A549 (cell line): Measurements from ENCODE around the gene ATXN7L1.

Experiments used
- CBX8 ChIP-seq: fragments of 200-600 bp; sonication (generic); IDR thresholded peaks from 2 replicates; pipeline ENCODE4 v1.6.1; 2016
- CHD4 ChIP-seq: fragments of 200-600 bp; sonication (generic); IDR thresholded peaks from 2 replicates; pipeline ENCODE4 v1.6.1; 2016; ENCODE audit warnings: antibody characterized with exemption, mild to moderate bottlenecking, borderline replicate concordance
- CTCF ChIP-seq: fragments of >200 bp; sonication (Bioruptor Twin); formaldehyde crosslinking; IDR thresholded peaks from 3 replicates; pipeline ENCODE4 v1.5.1; 2016
- EP300 ChIP-seq, 2 experiments: fragments of >200 bp; sonication (Bioruptor Twin); formaldehyde crosslinking; IDR thresholded peaks; 2 replicates in 1 of 2; 3 replicates in 1 of 2; pipeline ENCODE4 v1.6.1; 2016 to 2017
- HMGXB4 ChIP-seq: fragments of 250-450 bp; sonication (Bioruptor Pico); IDR thresholded peaks from 2 replicates; pipeline ENCODE4 v1.5.0; 2021; ENCODE audit warnings: mild to moderate bottlenecking, moderate library complexity, borderline replicate concordance
- JUN ChIP-seq, 2 experiments: fragments of >200 bp; sonication (Bioruptor Twin); formaldehyde crosslinking; IDR thresholded peaks; 2 replicates in 1 of 2; 3 replicates in 1 of 2; pipeline ENCODE4 v1.6.1; 2016 to 2017
- MAZ ChIP-seq: fragments of 150-350 bp; IDR thresholded peaks from 2 replicates; pipeline ENCODE4 v1.6.1; 2014; ENCODE audit warnings: antibody characterized with exemption, low read depth, low read length, borderline replicate concordance
- POLR2A ChIP-seq: IDR thresholded peaks from 2 replicates; pipeline ENCODE4 v1.6.1; 2012; ENCODE audit warnings: mild to moderate bottlenecking, low read length
- RARB ChIP-seq: fragments of 250-450 bp; sonication (Bioruptor Pico); IDR thresholded peaks from 2 replicates; pipeline ENCODE4 v1.8.0; 2021; ENCODE audit warnings: mild to moderate bottlenecking, moderate library complexity
- RCOR1 ChIP-seq: fragments of 150-350 bp; IDR thresholded peaks from 2 replicates; pipeline ENCODE4 v1.6.1; 2014; ENCODE audit warnings: antibody characterized with exemption, low read length, low read depth
- RFX5 ChIP-seq: fragments of 450-650 bp; IDR thresholded peaks from 2 replicates; pipeline ENCODE4 v1.7.1; 2014; ENCODE audit warnings: antibody characterized with exemption, mild to moderate bottlenecking, moderate library complexity
- USF2 ChIP-seq: fragments of 450-650 bp; IDR thresholded peaks from 2 replicates; pipeline ENCODE4 v1.6.1; 2014; ENCODE audit warnings: antibody characterized with exemption
- ZSCAN20 ChIP-seq: fragments of 250-450 bp; sonication (Bioruptor Pico); IDR thresholded peaks from 2 replicates; pipeline ENCODE4 v1.8.0; 2022; ENCODE audit warnings: mild to moderate bottlenecking, moderate library complexity

GRCh38 chr7:105638334-105638733 is 238.1 kb downstream of the ATXN7L1 start:
- TF ChIP-seq USF2, result no peak
- TF ChIP-seq CTCF, result no peak
- no peak for TF ChIP-seq MAZ
- no peak for TF ChIP-seq JUN (IDR thresholded peaks at IDR 0.05)
- TF ChIP-seq CHD4, result no peak
- TF ChIP-seq POLR2A, result no peak
- TF ChIP-seq RARB (CRISPR knock-in tag), result no peak
- no peak for TF ChIP-seq RFX5
- no peak for TF ChIP-seq ZSCAN20 (CRISPR knock-in tag)
- no peak for TF ChIP-seq HMGXB4 (CRISPR knock-in tag)
- no peak for TF ChIP-seq EP300 (IDR thresholded peaks at IDR 0.05)
- no peak for TF ChIP-seq RCOR1
- TF ChIP-seq CBX8, result no peak
